ENCODE data around the gene SIRT3.
"Not testable (repeated sequence)": the region's sequence is repeated elsewhere in the genome, so short reads cannot be mapped to it uniquely, and the experiment has no call there.

Gene SIRT3

GRCh38 chr11:204587-205109 lies 31.5 kb downstream of the SIRT3 start:
- no peak for DNase-seq (ENCODE audit: low read depth in 1 of 2, low spot score in 1 of 2)

- no peak for DNase-seq (ENCODE audit: low read depth in 1 of 2, low spot score in 1 of 2)
These were observed 32.1 kb downstream of the SIRT3 start for GRCh38 chr11:203945-204586.

DNA sequence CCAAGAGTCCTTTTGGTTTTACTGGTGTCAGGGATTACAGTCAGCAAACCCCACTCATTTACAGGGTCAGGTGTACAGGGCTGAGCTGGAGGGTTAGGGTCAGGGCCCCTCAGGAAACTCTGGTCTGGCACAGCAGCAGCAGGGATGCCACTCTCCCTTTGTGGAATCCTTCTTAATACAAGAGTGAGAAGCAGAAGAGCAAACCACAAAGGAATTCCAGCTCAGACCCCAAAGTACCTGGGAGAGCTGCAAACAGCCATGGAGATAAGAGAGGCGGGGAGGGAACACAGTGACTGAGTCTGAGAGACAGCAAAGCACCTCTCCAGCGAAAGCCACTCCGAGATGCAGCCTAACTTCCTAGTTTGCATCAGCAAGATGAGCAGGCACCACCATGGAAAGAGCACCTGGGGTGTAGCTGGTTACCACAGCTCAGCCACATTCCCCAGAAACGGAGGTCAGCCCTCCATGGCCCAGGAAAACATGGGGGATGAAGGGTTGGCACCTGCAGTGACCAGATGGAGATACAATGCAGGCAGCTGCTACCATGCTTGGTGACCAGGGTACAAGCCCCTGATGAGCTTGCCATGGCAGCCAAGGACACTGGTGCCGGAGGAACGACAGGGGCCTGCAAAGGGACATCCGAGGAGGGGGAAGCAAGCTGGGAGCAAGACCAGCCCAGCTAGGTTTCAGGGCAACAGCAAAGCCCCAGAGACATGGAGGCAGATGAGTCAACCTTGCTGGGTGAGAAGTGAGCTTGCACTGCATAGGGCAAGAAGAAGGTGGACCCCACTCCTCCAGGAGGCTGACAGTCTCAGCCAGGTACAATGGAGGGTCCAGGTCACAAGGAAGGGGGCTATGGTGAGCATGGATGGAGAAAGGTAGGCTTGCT lies 32.8 kb downstream of the SIRT3 start:
- no peak for DNase-seq (ENCODE audit: low read depth in 1 of 2, low spot score in 1 of 2)

- DNase-seq (ENCODE audit: low read depth in 1 of 2, low spot score in 1 of 2), result no peak
These were observed 33.7 kb downstream of the SIRT3 start for GRCh38 chr11:202490-202889.

- DNase-seq (ENCODE audit: low read depth in 1 of 2, low spot score in 1 of 2), result no peak
These were observed 34.2 kb downstream of the SIRT3 start for GRCh38 chr11:201966-202365.

GRCh38 chr11:200224-201003 lies 35.7 kb downstream of the SIRT3 start:
- no peak for DNase-seq (ENCODE audit: low read depth in 1 of 2, low spot score in 1 of 2)

- DNase-seq (ENCODE audit: low read depth in 1 of 2, low spot score in 1 of 2), result no peak
These were observed 36.4 kb downstream of the SIRT3 start for GRCh38 chr11:199782-200181.

- DNase-seq (ENCODE audit: low read depth in 1 of 2, low spot score in 1 of 2), result peak in 1 of 2 donors; percentile 0
These were observed 37.0 kb downstream of the SIRT3 start for GRCh38 chr11:199004-199581.

GRCh38 chr11:198236-198806 lies 37.8 kb downstream of the SIRT3 start:
- DNase-seq (ENCODE audit: low read depth in 1 of 2, low spot score in 1 of 2), result no peak

- DNase-seq (ENCODE audit: low read depth in 1 of 2, low spot score in 1 of 2), result no peak
These were observed 38.4 kb downstream of the SIRT3 start for GRCh38 chr11:197741-198235.

DNA sequence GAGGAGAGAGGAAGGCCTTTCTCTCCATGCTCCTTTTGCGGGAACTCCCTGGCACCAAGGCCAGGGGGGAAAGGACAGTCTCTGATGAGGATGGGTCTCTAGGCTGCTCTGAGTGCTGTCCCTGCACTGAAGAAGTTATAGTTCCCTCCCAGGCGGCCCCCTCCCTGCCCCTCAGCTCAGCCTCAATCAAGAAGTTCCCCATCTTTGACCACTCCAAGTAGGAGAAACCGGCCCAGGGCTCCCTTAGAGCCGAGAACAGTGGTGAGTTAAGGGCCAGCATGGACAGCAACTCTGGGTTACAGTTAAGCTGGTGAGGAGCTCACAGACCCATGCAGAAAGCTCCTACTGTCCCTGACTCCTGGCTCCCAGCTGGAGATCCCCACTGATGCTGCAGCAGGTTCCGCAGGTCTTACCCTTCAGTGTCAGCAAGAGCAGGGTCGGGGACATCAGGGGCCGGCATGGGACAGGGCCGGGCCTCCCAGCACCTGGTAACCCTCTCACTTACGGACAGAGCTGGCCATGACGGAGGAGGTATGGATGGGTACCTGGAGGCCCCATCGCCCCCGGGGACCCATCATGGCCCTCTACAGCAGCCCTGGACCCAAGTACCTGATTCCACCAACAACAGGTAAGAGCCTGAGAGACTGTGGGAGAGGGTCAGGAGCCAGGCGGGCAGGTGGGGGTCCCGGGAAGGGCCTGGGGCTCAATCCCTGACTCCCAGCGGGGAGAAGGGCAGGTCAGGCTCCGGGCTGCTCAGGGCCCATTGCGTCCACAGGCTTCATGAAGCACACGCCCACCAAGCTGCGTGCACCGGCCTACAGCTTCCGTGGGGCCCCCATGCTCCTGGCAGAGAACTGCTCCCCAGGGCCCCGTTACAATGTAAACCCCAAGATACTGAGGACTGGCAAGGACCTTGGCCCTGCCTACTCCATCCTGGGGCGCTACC lies 39.1 kb downstream of the SIRT3 start:
- no peak for DNase-seq (ENCODE audit: low read depth in 1 of 2, low spot score in 1 of 2)

- not testable (repeated sequence) for DNase-seq (ENCODE audit: low read depth in 1 of 2, low spot score in 1 of 2)
These were observed 42.7 kb downstream of the SIRT3 start for GRCh38 chr11:193481-193880.

DNA sequence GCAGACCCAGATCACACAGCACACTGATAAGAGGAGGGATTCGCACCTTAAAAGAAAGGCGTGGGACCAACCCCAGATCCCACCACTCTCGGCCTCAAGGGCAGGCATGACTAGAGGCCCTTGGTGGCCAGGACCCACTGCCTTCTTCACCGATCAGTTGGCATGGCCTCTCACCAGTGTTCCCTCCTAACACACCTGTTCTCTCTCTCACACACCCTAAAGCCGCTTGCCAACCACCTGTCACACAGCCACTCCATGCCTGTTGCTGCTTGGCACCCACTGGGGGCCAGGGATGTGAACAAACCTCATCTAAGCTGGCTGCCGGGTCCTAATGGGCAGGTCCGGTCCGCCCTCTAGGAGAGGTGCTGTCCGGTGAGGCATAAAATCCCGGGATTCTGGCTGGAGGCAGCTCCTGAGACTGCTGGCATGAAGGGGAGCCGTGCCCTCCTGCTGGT lies 43.4 kb downstream of the SIRT3 start, which contains the start of gene SCGB1C1:
SCGB1C1 (plus strand) TSS at position 405 of the 455 bp plus-strand sequence; CDS start at position 427, 22 bp downstream.
- DNase-seq (ENCODE audit: low read depth in 1 of 2, low spot score in 1 of 2), result not testable (repeated sequence)

GRCh38 chr11:191490-192478 lies 44.4 kb downstream of the SIRT3 start:
- DNase-seq (ENCODE audit: low read depth in 1 of 2, low spot score in 1 of 2), result peak; percentile 1 to 31

GRCh38 chr11:190546-190945 lies 45.6 kb downstream of the SIRT3 start:
- DNase-seq (ENCODE audit: low read depth in 1 of 2, low spot score in 1 of 2), result not testable (repeated sequence)

DNA sequence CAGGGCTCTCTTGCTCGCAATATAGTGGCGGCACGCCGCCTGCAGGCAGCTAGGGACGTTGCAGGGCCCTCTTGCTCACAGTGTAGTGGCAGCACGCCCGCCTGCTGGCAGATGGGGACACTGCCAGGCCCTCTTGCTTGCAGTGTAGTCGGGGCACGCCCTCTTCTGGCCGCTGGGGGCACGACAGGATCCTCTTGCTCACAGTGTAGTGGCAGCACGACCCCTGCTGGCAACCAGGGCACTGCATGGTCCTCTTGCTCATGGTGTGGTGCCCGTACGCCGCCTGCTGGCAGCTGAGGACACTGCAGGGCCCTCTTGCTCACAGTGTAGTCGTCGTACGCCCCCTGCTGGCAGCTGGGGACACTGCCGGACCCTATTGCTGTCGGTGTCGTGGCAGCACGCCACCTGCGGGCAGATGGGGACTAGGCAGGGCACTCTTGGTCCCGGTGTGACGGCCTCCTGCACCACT lies 46.3 kb downstream of the SIRT3 start:
- not testable (repeated sequence) for DNase-seq (ENCODE audit: low read depth in 1 of 2, low spot score in 1 of 2)

DNA sequence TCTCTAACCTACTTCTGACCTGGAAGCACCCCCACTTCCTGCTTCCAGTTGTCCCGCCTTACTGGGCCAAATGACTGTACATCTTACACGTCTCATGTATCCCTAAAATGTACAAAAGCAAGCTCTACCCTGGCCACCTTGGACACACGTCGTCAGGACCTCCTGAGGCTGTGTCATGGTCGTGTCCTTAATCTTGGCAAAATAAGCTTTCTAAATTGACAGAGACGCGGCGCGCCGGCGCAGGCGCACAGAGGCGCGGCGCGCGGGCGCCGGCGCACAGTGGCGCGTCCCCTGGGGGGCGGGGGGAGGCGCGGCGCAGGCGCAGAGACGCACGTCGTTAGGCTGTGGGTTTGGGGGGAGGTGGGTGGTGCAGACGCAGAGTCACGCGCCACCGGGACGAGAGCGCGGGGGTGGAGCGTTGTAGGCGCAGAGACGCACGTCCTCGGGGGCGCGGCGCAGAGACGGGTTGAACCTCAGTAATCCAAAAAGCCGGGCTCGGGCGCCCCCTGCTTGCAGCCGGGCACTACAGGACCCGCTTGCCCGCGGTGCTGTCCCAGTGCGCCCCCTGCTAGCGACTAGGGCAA lies 46.9 kb downstream of the SIRT3 start:
- DNase-seq (ENCODE audit: low read depth in 1 of 2, low spot score in 1 of 2), result not testable (repeated sequence)
